Thyroid gland (tissue), 4 donors: ENCODE results near the gene CTU1. TPM values are rescaled to one million over a fixed set of nuclear protein-coding genes. Genes with fewer than 3 reads are reported as not detected.
"Not testable (repeated sequence)": the region's sequence is repeated elsewhere in the genome, so short reads cannot be mapped to it uniquely, and the experiment has no call there.

Experiments used
- DNase-seq, 2 donors: peaks; one replicate each; pipeline ENCODE4 v3.0.0-alpha.2; 2019
- H3K27ac ChIP-seq, 3 donors: fragments of 200-600 bp; sonication (generic); 1 replicate in 2 of 3; 2 replicates in 1 of 3; pipeline ENCODE4 v1.5.1; 2016 to 2019; ENCODE audit warnings: mild to moderate bottlenecking in 1 of 3, moderate library complexity in 1 of 3
- H3K27me3 ChIP-seq: fragments of 200-600 bp; sonication (generic); one replicate; pipeline ENCODE4 v1.5.1; 2019
- H3K36me3 ChIP-seq, 2 donors: fragments of 200-600 bp; sonication (generic); one replicate each; pipeline ENCODE4 v1.5.1; 2016 to 2019
- H3K4me1 ChIP-seq, 2 donors: fragments of 200-600 bp; sonication (generic); one replicate each; pipeline ENCODE4 v1.5.1; 2017 to 2019
- H3K4me3 ChIP-seq, 3 donors: fragments of 200-600 bp; sonication (generic); replicated peaks in 1 of 3; 1 replicate in 2 of 3; 2 replicates in 1 of 3; pipeline ENCODE4 v1.5.1; 2016; ENCODE audit warnings: mild to moderate bottlenecking in 1 of 3
- H3K9me3 ChIP-seq: fragments of 200-600 bp; sonication (generic); one replicate; pipeline ENCODE4 v1.5.1; 2017
- POLR2A ChIP-seq, 2 donors: fragments of 450-650 bp; IDR thresholded peaks; one replicate each; pipeline ENCODE4 v1.6.1; 2017; ENCODE audit warnings: antibody characterized with exemption in 2 of 2, mild to moderate bottlenecking in 2 of 2, moderate library complexity in 1 of 2
- WGBS, 2 donors: methylation state at CpG; one replicate each; pipeline ENCODE4 v1.1.5; 2017; 5-methylcytosine and 5-hydroxymethylcytosine counted together
- intact Hi-C: fragments of 100-400 bp; cut with DNase I; formaldehyde crosslinking; loops from one replicate; pipeline ENCODE4 v1.15.1; 2023
- total RNA-seq, 4 donors: library from RNA; depleted of rRNA; stranded (reverse); fragments of >200 nt; gene quantifications; one replicate each; pipeline ENCODE4 v1.2.3, GENCODE V29; 2016
- TF ChIP-seq, protein P1 (sequence below), 6 experiments: fragments of 200-600 bp in 3 of 6; fragments of 450-650 bp in 3 of 6; sonication (generic) in 3 of 6; IDR thresholded peaks; one replicate each; pipeline ENCODE4 v1.5.1; 2016 to 2019; ENCODE audit warnings: antibody characterized with exemption in 6 of 6, mild to moderate bottlenecking in 2 of 6, inconsistent platforms in 1 of 6, moderate library complexity in 1 of 6

The CTU1 gene
- total RNA-seq, 4 donors from 2014 or later = 7.5 to 13.6 (median 9.3) TPM

- Histone ChIP-seq H3K4me1 (no peaks in the 10 kb centered on the region), H3K36me3 (no peaks in the 10 kb centered on the region), H3K27ac (no peak overlapping the region), H3K27me3 (no peaks in the 10 kb centered on the region), H3K4me3 (no peak overlapping the region), H3K9me3 (no peaks in the 10 kb centered on the region)
- no peak for TF ChIP-seq POLR2A (IDR thresholded peaks at IDR 0.05)
- TF ChIP-seq, protein P1, sequence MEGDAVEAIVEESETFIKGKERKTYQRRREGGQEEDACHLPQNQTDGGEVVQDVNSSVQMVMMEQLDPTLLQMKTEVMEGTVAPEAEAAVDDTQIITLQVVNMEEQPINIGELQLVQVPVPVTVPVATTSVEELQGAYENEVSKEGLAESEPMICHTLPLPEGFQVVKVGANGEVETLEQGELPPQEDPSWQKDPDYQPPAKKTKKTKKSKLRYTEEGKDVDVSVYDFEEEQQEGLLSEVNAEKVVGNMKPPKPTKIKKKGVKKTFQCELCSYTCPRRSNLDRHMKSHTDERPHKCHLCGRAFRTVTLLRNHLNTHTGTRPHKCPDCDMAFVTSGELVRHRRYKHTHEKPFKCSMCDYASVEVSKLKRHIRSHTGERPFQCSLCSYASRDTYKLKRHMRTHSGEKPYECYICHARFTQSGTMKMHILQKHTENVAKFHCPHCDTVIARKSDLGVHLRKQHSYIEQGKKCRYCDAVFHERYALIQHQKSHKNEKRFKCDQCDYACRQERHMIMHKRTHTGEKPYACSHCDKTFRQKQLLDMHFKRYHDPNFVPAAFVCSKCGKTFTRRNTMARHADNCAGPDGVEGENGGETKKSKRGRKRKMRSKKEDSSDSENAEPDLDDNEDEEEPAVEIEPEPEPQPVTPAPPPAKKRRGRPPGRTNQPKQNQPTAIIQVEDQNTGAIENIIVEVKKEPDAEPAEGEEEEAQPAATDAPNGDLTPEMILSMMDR (IDR thresholded peaks at IDR 0.05) = no peak
- no peak for DNase-seq
- intact Hi-C loops = no loop called here
- WGBS, 2 donors = 35 to 40% methylated on average over 1 of the region's 1 CpG
Measured at GRCh38 chr19:51147663-51148062, 39.5 kb upstream of the CTU1 start.

DNA sequence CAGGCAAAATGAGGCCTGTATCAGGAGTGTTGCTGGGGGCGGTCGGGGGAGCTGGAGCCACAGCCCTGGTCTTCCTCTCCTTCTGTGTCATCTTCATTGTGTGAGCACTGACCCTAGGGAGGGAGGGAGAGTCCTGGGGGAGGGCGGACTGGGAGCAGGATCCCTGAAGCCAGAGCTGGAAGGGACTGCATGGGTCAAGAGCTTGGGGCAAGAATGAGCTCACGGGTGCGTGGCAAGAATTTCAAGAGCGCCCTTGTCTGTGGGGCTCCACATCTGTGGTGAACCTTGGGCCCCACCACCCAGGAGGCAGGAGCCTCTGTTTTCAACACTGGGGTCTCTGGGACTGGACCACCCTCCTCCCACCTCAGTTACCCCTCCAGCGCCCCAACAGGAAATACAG, 38.5 kb upstream of the CTU1 start:
- H3K36me3 ChIP-seq = no peaks in the 10 kb centered on the region
- 57 to 79% methylated on average over 7 of the region's 7 CpGs for WGBS, 2 donors
- no peak overlapping the region for H3K27ac ChIP-seq
- no peaks in the 10 kb centered on the region for H3K4me1 ChIP-seq
- intact Hi-C loops = no loop called here
- TF ChIP-seq POLR2A (IDR thresholded peaks at IDR 0.05) = no peak
- TF ChIP-seq, protein P1 (IDR thresholded peaks at IDR 0.05) = no peak
- no peak overlapping the region for H3K4me3 ChIP-seq
- no peaks in the 10 kb centered on the region for H3K9me3 ChIP-seq
- no peak for DNase-seq
- H3K27me3 ChIP-seq = no peaks in the 10 kb centered on the region

- TF ChIP-seq POLR2A (IDR thresholded peaks at IDR 0.05) = no peak
- TF ChIP-seq, protein P1 (IDR thresholded peaks at IDR 0.05) = no peak
- WGBS, 2 donors = 59 to 65% methylated on average over 4 of the region's 4 CpGs
- Histone ChIP-seq H3K27me3 (no peaks in the 10 kb centered on the region), H3K36me3 (no peaks in the 10 kb centered on the region), H3K9me3 (no peaks in the 10 kb centered on the region), H3K27ac (no peak overlapping the region), H3K4me1 (no peaks in the 10 kb centered on the region), H3K4me3 (no peak overlapping the region)
- intact Hi-C loops = no loop called here
- no peak for DNase-seq
Measured at GRCh38 chr19:51145916-51146493, 37.8 kb upstream of the CTU1 start.

DNA sequence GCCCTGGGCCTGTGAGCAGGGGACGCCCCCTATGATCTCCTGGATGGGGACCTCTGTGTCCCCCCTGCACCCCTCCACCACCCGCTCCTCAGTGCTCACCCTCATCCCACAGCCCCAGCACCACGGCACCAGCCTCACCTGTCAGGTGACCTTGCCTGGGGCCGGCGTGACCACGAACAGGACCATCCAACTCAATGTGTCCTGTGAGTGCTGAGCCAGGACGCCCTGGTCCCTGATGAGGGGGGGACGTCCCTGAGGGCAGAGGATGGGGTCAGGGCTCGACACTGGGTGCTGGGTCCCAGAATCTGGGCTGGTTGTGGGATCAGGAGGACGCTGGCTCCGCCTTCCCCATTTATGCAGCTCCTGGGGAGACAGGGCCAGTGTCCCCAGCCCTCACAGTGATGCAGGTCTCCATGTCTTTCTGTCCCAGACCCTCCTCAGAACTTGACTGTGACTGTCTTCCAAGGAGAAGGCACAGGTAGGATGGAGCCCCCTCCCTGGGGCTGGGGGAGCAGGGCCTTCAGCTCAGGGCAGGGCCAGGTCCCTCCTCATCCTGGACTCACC, 36.4 kb upstream of the CTU1 start:
- TF ChIP-seq, protein P1 (IDR thresholded peaks at IDR 0.05) = no peak
- TF ChIP-seq POLR2A (IDR thresholded peaks at IDR 0.05) = no peak
- Histone ChIP-seq H3K27ac (no peak overlapping the region), H3K36me3 (no peaks in the 10 kb centered on the region), H3K4me3 (no peak overlapping the region), H3K27me3 (no peaks in the 10 kb centered on the region), H3K9me3 (no peaks in the 10 kb centered on the region), H3K4me1 (no peaks in the 10 kb centered on the region)
- 77 to 83% methylated on average over 3 to 6 of the region's 11 CpGs for WGBS, 2 donors
- intact Hi-C loops = no loop called here
- DNase-seq = no peak

DNA sequence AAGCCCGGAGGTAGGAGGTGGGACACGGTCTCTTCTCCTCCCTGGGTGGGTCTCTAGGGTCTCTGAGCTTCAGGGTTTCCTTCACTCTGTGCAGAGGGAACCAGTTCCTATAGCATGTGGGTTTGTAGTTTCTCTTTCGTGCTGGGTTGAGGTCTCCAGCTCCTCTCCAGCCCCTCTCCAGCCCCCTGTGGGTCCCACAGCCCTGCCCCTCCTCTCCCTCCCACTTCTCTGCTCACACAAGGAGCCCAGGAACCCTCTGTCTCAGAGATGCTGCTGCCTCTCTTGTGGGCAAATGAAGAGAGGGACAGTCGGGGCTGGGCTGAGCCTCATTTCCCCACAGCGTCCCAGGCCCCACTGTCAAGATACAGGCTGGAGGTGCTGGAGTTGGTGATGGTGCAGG, 35.3 kb upstream of the CTU1 start:
- TF ChIP-seq, protein P1 (IDR thresholded peaks at IDR 0.05) = no peak
- no peak for TF ChIP-seq POLR2A (IDR thresholded peaks at IDR 0.05)
- no peaks in the 10 kb centered on the region for H3K36me3 ChIP-seq
- DNase-seq = no peak
- no peak overlapping the region for H3K4me3 ChIP-seq
- no peaks in the 10 kb centered on the region for H3K27me3 ChIP-seq
- WGBS, 2 donors = 85 to 88% methylated on average over 3 to 5 of the region's 5 CpGs
- no peaks in the 10 kb centered on the region for H3K4me1 ChIP-seq
- intact Hi-C loops = no loop called here
- H3K27ac ChIP-seq = no peak overlapping the region
- no peaks in the 10 kb centered on the region for H3K9me3 ChIP-seq

DNA sequence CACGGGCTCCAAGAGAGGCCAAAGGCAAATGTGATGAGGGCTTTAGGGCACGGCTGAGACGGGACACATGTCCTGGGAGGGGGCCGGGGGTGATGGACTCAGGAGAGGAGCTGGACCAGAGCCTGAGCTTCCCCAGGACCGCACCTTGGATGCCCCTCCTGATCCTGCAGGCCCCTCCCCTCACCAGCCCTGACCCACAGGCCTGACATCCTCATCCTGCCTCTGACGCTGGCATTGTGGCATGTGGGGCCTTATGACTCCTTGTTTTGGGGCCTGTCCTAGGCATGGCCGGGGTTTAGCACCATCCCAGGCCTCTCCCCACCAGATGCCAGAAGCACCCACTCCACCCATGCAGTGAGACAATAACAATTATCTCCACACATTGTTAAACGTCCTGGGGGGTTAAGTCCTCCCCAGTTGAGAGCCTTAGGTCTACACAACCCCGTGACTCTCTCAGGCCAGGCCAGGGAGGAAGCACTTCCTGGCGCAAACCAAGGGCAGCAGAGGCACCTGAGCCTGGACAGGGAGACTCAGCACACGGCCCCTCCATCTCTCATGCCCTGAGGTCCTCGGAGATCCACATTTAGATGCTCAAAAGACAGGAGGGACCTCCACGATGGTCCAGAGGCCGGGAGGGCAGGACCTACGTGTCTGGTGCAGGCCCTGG, 34.7 kb upstream of the CTU1 start:
- H3K4me3 ChIP-seq, H3K27me3 ChIP-seq, intact Hi-C loops, DNase-seq, H3K36me3 ChIP-seq, H3K27ac ChIP-seq, H3K4me1 ChIP-seq, H3K9me3 ChIP-seq: not testable (repeated sequence)
- WGBS, 2 donors = 81% methylated on average over 9 to 11 of the region's 15 CpGs
